Breast epithelium (tissue), 4 donors: ENCODE measurements around the gene ABTB1. TPM values are rescaled to one million over a fixed set of nuclear protein-coding genes. Genes with fewer than 3 reads are reported as not detected.

Experiments
- DNase-seq, 2 donors: peaks; one replicate each; pipeline ENCODE4 v3.0.0-alpha.2; 2019; ENCODE audit warnings: low spot score in 2 of 2
- H3K27ac ChIP-seq, 2 donors: fragments of 200-600 bp; sonication (generic) in 1 of 2; one replicate each; pipeline ENCODE4 v1.5.1; 2016 to 2019; ENCODE audit warnings: mild to moderate bottlenecking in 1 of 2
- H3K27me3 ChIP-seq, 2 donors: fragments of 200-600 bp; sonication (generic) in 1 of 2; one replicate each; pipeline versions ENCODE4 v1.5.1 to v1.6.0; 2017 to 2019; ENCODE audit warnings: control low read depth in 1 of 2, mild to moderate bottlenecking in 1 of 2
- H3K36me3 ChIP-seq: fragments of 200-600 bp; one replicate; pipeline ENCODE4 v1.5.1; 2019
- H3K4me1 ChIP-seq, 2 donors: fragments of 200-600 bp; sonication (generic); one replicate each; pipeline ENCODE4 v1.5.1; 2016 to 2019; ENCODE audit warnings: control low read depth in 1 of 2
- H3K4me3 ChIP-seq, 3 donors: fragments of 200-600 bp; sonication (generic); 1 replicate in 2 of 3; 2 replicates in 1 of 3; pipeline ENCODE4 v1.5.1; 2016 to 2019; ENCODE audit warnings: mild to moderate bottlenecking in 3 of 3, moderate library complexity in 2 of 3
- H3K9me3 ChIP-seq, 2 donors: fragments of 200-600 bp; sonication (generic) in 1 of 2; one replicate each; pipeline ENCODE4 v1.5.1; 2016 to 2019; ENCODE audit warnings: control low read depth in 1 of 2
- CTCF ChIP-seq, 3 donors: fragments of 450-650 bp; IDR thresholded peaks; one replicate each; pipeline ENCODE4 v1.5.1; 2016 to 2017; ENCODE audit warnings: antibody characterized with exemption in 3 of 3, mild to moderate bottlenecking in 3 of 3, moderate library complexity in 3 of 3
- POLR2A ChIP-seq: fragments of 450-650 bp; IDR thresholded peaks from one replicate; pipeline ENCODE4 v1.6.1; 2016; ENCODE audit warnings: antibody characterized with exemption, mild to moderate bottlenecking, moderate library complexity
- POLR2AphosphoS5 ChIP-seq, 3 donors: sonication (generic); formaldehyde crosslinking; IDR thresholded peaks; one replicate each; pipeline ENCODE4 v1.6.1; 2017; ENCODE audit warnings: antibody characterized with exemption in 3 of 3
- intact Hi-C: fragments of 100-400 bp; cut with DNase I; formaldehyde crosslinking; loops from one replicate; pipeline ENCODE4 v1.15.1; 2023; ENCODE audit warnings: low total_unique reads
- total RNA-seq, 3 donors: library from RNA; depleted of rRNA; stranded (reverse); fragments of >200 nt; gene quantifications; one replicate each; pipeline ENCODE4 v1.1.0, GENCODE V29; 2016

The ABTB1 gene
- total RNA-seq, 3 donors from 2014 or later, result 32.0 to 43.6 (median 40.2) TPM

DNA sequence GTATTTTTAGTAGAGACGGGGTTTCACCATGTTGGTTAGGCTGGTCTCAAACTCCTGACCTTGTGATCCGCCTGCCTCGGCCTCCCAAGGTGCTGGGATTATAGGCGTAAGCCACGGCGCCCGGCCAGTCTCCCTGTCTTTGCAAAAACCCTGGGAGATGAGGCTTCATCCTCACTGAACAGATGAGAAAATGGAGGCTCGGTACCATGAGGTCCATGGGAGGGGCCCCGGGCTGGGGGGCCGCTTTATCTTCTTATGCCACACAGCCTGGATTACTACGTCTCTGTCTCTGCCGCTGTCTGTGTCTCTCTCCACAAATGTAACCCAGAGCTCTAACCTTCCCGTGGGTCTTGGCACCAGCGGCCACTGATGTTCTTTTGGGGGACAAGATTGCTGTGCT is 39.1 kb downstream of the ABTB1 start:
- no peak for TF ChIP-seq POLR2AphosphoS5 (IDR thresholded peaks at IDR 0.05)
- TF ChIP-seq POLR2A, result no peak
- no peak for TF ChIP-seq CTCF (IDR thresholded peaks at IDR 0.05)
- Histone ChIP-seq H3K36me3 (no peaks in the 10 kb centered on the region), H3K4me3 (no peak overlapping the region), H3K9me3 (no peaks in the 10 kb centered on the region), H3K27me3 (no peaks in the 10 kb centered on the region), H3K4me1 (no peaks in the 10 kb centered on the region), H3K27ac (peak overlapping the region in 1 of 2 donors; percentile 20)
- intact Hi-C loops, result no loop called here
- no peak for DNase-seq

DNA sequence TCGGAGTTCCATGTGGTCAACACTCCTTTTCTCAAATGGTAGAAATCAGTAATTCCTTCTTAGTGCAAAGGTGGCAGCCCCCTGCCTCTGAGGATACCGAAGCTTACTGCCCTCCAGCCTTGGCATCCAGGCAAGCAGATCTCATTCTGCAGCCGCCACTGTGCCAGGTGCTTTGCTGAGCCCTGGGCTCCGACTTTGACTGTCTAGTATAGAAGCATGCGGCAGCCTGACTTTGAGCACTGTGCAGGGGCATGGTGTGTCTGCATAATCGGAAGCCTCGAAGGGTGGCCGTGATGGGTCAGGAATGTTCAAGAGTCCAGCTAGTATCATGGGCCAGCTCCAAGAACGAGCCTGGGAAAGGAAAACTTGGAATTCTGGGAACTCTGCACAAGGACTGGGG is 39.7 kb downstream of the ABTB1 start:
- Histone ChIP-seq H3K27me3 (no peaks in the 10 kb centered on the region), H3K4me3 (no peak overlapping the region), H3K36me3 (no peaks in the 10 kb centered on the region), H3K9me3 (no peaks in the 10 kb centered on the region), H3K27ac (peak overlapping the region in 1 of 2 donors; percentile 20), H3K4me1 (no peaks in the 10 kb centered on the region)
- TF ChIP-seq POLR2A, result no peak
- no peak for TF ChIP-seq POLR2AphosphoS5 (IDR thresholded peaks at IDR 0.05)
- TF ChIP-seq CTCF (IDR thresholded peaks at IDR 0.05), result no peak
- intact Hi-C loops, result no loop called here
- DNase-seq, result no peak

DNA sequence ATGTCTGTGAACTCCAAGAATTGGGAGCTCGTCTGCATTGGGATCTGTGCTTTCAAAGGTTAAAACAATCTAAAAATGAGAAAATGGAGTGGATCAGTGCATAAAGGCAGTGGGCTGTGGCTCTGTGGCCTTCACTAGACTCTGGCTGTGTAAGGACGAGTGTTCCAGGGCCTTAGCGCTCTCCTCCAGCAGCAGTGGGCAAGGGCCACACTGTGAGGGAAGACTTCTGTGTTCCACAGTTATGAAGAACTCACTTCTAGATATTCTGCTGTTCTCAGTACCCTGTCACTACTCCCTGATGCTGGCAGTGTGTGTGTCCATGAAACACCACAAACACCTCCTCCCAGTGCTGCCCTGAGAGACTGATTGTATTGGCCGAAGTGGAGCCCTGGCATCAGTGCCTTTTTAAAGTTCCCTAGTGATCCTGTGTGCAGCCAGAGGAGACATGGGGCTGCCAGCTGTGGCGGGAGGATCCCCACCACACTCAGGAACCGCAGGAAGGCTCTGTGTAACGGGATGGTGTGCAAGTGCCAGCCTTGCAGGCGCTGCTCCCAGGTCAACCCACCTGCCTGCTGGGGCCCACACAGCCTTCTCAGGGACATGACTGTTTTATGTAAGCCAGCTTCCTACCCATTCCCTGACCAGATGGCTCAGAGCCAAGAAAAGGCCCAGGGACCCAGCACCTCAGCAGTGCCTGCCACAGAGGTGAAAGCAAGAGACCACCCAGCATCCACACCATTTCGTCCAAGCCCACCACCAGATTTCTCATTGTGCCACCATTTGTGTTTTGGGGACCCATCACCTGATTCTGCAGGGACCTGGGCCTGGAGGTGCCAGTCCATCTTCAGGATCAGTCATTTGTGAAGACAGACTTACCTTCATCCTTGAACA is 40.4 kb downstream of the ABTB1 start:
- no peak for DNase-seq
- no peaks in the 10 kb centered on the region for H3K9me3 ChIP-seq
- no peaks in the 10 kb centered on the region for H3K27me3 ChIP-seq
- no peak overlapping the region for H3K4me3 ChIP-seq
- TF ChIP-seq CTCF (IDR thresholded peaks at IDR 0.05), result no peak
- no peak for TF ChIP-seq POLR2A
- TF ChIP-seq POLR2AphosphoS5 (IDR thresholded peaks at IDR 0.05), result no peak
- no peaks in the 10 kb centered on the region for H3K36me3 ChIP-seq
- no peaks in the 10 kb centered on the region for H3K4me1 ChIP-seq
- intact Hi-C loops, result no loop called here
- H3K27ac ChIP-seq, result peak overlapping the region in 1 of 2 donors; percentile 20

DNA sequence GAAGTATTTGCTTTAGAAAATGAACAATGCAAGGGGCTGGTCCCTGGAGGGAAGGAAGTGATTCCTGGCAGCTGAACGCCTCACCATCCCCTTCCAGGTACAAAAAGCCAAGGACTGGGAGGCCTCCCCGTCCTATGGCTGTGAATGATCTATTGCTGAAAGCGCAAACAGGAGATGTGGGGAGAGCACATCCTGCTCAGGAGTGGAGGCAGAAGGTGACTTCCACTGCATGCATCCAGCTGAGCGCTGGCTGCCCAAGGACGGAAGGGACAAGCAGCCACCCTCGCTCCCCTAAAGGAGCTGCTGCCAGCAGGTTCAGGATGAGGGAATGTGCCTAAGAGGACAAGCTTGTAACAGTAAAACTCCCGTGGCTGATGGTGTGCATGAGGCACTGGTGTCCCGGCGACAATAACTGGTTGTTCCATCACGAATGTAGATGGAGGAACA is 41.4 kb downstream of the ABTB1 start:
- TF ChIP-seq CTCF (IDR thresholded peaks at IDR 0.05) (no peak), POLR2A (no peak), POLR2AphosphoS5 (IDR thresholded peaks at IDR 0.05) (no peak)
- Histone ChIP-seq H3K4me3 (no peak overlapping the region), H3K27me3 (no peaks in the 10 kb centered on the region), H3K9me3 (no peaks in the 10 kb centered on the region), H3K36me3 (no peaks in the 10 kb centered on the region), H3K27ac (no peak overlapping the region), H3K4me1 (no peaks in the 10 kb centered on the region)
- intact Hi-C loops, result no loop called here
- no peak for DNase-seq

DNA sequence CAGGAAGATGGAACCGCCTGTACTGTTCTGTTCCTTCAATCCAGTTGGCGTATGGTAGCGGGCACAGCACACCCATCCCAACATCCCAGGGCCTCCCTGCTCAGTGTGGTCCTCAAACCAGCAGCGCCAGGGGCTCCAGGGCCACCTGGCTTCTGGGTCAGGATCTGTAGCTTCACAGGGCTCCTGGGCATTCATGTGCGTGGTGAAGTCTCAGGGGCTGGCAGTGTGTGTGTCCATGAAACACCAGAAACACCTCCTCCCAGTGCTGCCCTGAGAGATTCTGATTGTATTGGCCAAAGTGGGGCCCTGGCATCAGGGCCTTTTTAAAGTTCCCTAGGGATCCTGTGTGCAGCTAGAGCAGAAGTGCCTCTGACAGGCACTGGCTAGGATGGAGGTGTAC is 42.1 kb downstream of the ABTB1 start:
- Histone ChIP-seq H3K9me3 (no peaks in the 10 kb centered on the region), H3K27me3 (no peaks in the 10 kb centered on the region), H3K36me3 (no peaks in the 10 kb centered on the region), H3K4me1 (no peaks in the 10 kb centered on the region), H3K4me3 (no peak overlapping the region), H3K27ac (peak overlapping the region in 1 of 2 donors; percentile 52)
- TF ChIP-seq POLR2A (no peak), POLR2AphosphoS5 (IDR thresholded peaks at IDR 0.05) (no peak), CTCF (IDR thresholded peaks at IDR 0.05) (no peak)
- no peak for DNase-seq
- intact Hi-C loops, result no loop called here
